ENCODE measurements around the gene FES. TPM values are rescaled to one million over a fixed set of nuclear protein-coding genes. Genes with fewer than 3 reads are reported as not detected.

FES gene
- polyA plus RNA-seq, 1 of the 3 experiments (the other 2 are of a cell fraction), result 0.03 TPM

DNA sequence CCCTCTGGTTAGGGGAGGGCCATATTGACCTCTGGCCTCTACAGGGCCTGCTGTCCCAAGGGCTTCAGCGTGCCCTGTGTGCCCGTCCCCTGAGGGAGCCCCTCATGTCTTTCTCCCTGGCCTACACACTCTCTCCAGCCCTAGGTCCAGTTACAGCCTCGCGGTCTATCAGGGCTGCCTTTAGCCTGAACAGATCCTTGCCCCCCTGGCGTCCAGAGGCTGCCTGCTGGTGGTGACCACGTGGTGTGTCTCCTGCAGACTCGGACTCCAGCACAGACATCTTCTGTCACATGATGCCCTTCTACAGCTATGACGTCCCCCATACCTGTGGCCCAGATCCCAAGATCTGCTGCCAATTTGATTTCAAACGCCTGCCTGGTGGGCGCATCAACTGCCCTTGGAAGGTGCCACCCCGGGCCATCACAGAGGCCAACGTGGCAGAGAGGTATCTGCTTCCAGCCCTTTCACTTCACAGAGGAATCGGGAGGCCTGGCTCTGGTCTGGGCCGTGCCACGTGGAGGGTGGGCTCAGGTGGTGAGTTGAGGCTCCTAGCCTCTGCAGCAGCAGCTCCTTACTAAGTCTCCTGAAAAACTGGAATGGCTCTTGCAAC lies 22.9 kb downstream of the FES start:
- ChIA-PET CTCF (interaction anchor here (2.8 kb wide), 1 partner anchor 21 kb away, joined by 10 read pairs; no protein-coding TSS in a partner anchor), POLR2A (no interaction called here)
- H3K4me2 ChIP-seq, result no peak overlapping the region

More for the DNA sequence above, 22.9 kb downstream of the FES start:
- Histone ChIP-seq H3K9me3 (no peaks in the 10 kb centered on the region), H3K27ac (ENCODE audit: low read depth in 2 of 2, low read length in 1 of 2) (no peak overlapping the region), H3K4me1 (ENCODE audit: control insufficient read depth in 1 of 2, insufficient read depth in 2 of 2, low read depth in 1 of 2, low read length in 1 of 2) (peaks cover 3 to 7% of the 10 kb centered on the region in 2 experiments; a peak in 2 of 4 replicates), H3K79me2 (ENCODE audit: insufficient read depth) (no peaks in the 10 kb centered on the region), H3K27me3 (ENCODE audit: insufficient read depth) (no peaks in the 10 kb centered on the region), H3K4me3 (ENCODE audit: low read depth in 2 of 2, low read length in 1 of 2) (no peak overlapping the region), H4K20me1 (ENCODE audit: insufficient read depth) (no peaks in the 10 kb centered on the region), H3K36me3 (replicated peaks in 1 of 2; ENCODE audit: control insufficient read depth in 1 of 2, insufficient read depth in 2 of 2, low read length in 1 of 2) (peaks cover 0 to 51% of the 10 kb centered on the region in 2 experiments), H3F3A (replicated peaks; ENCODE audit: insufficient read depth) (peaks cover 2% of the 10 kb centered on the region), H3K9me2 (no peaks in the 10 kb centered on the region), H3K9ac (no peak overlapping the region), H2AFZ (ENCODE audit: low read depth) (no peak overlapping the region)
- TF ChIP-seq TAF1 (IDR thresholded peaks at IDR 0.05; ENCODE audit: borderline replicate concordance, low read depth, low read length) (no peak), POLR2AphosphoS5 (IDR thresholded peaks at IDR 0.05; ENCODE audit: low read depth, low read length) (no peak), NRF1 (IDR thresholded peaks at IDR 0.05; ENCODE audit: low read depth, low read length) (no peak), MXI1 (IDR thresholded peaks at IDR 0.05; ENCODE audit: low read depth, low read length) (no peak), RAD21 (IDR thresholded peaks at IDR 0.05; ENCODE audit: low read length) (no peak), RFX5 (IDR thresholded peaks at IDR 0.05; ENCODE audit: low read length) (no peak), EZH2phosphoT487 (IDR thresholded peaks at IDR 0.05; ENCODE audit: borderline replicate concordance, low read depth) (no peak), GABPA (IDR thresholded peaks at IDR 0.05; ENCODE audit: low read depth) (no peak), MEF2A (IDR thresholded peaks at IDR 0.05; ENCODE audit: borderline replicate concordance, low read depth) (no peak), FOXJ3 (CRISPR knock-in tag; IDR thresholded peaks at IDR 0.05) (no peak), YY1 (IDR thresholded peaks at IDR 0.05; ENCODE audit: low read depth) (no peak), FOSL2 (IDR thresholded peaks at IDR 0.05; ENCODE audit: borderline replicate concordance, low read depth) (no peak), EP300 (IDR thresholded peaks at IDR 0.05; ENCODE audit: borderline replicate concordance in 1 of 2, low read depth in 1 of 2, low read length in 1 of 2) (no peak), FOXM1 (IDR thresholded peaks at IDR 0.05; ENCODE audit: low read depth) (no peak)
- TF ChIP-seq, protein P1, sequence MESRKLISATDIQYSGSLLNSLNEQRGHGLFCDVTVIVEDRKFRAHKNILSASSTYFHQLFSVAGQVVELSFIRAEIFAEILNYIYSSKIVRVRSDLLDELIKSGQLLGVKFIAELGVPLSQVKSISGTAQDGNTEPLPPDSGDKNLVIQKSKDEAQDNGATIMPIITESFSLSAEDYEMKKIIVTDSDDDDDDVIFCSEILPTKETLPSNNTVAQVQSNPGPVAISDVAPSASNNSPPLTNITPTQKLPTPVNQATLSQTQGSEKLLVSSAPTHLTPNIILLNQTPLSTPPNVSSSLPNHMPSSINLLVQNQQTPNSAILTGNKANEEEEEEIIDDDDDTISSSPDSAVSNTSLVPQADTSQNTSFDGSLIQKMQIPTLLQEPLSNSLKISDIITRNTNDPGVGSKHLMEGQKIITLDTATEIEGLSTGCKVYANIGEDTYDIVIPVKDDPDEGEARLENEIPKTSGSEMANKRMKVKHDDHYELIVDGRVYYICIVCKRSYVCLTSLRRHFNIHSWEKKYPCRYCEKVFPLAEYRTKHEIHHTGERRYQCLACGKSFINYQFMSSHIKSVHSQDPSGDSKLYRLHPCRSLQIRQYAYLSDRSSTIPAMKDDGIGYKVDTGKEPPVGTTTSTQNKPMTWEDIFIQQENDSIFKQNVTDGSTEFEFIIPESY (IDR thresholded peaks at IDR 0.05; ENCODE audit: borderline replicate concordance, low read depth), result no peak
- TF ChIP-seq, protein P2, sequence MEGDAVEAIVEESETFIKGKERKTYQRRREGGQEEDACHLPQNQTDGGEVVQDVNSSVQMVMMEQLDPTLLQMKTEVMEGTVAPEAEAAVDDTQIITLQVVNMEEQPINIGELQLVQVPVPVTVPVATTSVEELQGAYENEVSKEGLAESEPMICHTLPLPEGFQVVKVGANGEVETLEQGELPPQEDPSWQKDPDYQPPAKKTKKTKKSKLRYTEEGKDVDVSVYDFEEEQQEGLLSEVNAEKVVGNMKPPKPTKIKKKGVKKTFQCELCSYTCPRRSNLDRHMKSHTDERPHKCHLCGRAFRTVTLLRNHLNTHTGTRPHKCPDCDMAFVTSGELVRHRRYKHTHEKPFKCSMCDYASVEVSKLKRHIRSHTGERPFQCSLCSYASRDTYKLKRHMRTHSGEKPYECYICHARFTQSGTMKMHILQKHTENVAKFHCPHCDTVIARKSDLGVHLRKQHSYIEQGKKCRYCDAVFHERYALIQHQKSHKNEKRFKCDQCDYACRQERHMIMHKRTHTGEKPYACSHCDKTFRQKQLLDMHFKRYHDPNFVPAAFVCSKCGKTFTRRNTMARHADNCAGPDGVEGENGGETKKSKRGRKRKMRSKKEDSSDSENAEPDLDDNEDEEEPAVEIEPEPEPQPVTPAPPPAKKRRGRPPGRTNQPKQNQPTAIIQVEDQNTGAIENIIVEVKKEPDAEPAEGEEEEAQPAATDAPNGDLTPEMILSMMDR (IDR thresholded peaks at IDR 0.05), result no peak
- TF ChIP-seq, protein P3, sequence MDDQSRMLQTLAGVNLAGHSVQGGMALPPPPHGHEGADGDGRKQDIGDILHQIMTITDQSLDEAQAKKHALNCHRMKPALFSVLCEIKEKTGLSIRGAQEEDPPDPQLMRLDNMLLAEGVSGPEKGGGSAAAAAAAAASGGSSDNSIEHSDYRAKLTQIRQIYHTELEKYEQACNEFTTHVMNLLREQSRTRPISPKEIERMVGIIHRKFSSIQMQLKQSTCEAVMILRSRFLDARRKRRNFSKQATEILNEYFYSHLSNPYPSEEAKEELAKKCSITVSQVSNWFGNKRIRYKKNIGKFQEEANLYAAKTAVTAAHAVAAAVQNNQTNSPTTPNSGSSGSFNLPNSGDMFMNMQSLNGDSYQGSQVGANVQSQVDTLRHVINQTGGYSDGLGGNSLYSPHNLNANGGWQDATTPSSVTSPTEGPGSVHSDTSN (IDR thresholded peaks at IDR 0.05), result no peak
- TF ChIP-seq, protein P4, sequence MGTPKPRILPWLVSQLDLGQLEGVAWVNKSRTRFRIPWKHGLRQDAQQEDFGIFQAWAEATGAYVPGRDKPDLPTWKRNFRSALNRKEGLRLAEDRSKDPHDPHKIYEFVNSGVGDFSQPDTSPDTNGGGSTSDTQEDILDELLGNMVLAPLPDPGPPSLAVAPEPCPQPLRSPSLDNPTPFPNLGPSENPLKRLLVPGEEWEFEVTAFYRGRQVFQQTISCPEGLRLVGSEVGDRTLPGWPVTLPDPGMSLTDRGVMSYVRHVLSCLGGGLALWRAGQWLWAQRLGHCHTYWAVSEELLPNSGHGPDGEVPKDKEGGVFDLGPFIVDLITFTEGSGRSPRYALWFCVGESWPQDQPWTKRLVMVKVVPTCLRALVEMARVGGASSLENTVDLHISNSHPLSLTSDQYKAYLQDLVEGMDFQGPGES (IDR thresholded peaks at IDR 0.05; ENCODE audit: low read depth, low read length), result no peak
- TF ChIP-seq, protein P5, sequence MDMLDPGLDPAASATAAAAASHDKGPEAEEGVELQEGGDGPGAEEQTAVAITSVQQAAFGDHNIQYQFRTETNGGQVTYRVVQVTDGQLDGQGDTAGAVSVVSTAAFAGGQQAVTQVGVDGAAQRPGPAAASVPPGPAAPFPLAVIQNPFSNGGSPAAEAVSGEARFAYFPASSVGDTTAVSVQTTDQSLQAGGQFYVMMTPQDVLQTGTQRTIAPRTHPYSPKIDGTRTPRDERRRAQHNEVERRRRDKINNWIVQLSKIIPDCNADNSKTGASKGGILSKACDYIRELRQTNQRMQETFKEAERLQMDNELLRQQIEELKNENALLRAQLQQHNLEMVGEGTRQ (IDR thresholded peaks at IDR 0.05; ENCODE audit: borderline replicate concordance, low read depth, low read length), result no peak
- WGBS (ENCODE audit: low lambda C conversion rate), result 66% methylated on average over 7 of the region's 15 CpGs
- no peak for DNase-seq
